ACHN (cell line): ENCODE data around the gene FLYWCH1.

Experiments used
- DNase-seq: peaks from one replicate; pipeline ENCODE4 v3.0.0-alpha.2; 2015
- in situ Hi-C: cut with HindIII; loops from 2 replicates; pipeline ENCODE4 v1.10.0; 2017; ENCODE audit warnings: low sequenced_read_pairs, low pct_ligation_motif_present, low pct_unique_long_range_greater_than_20kb

Gene FLYWCH1

DNA sequence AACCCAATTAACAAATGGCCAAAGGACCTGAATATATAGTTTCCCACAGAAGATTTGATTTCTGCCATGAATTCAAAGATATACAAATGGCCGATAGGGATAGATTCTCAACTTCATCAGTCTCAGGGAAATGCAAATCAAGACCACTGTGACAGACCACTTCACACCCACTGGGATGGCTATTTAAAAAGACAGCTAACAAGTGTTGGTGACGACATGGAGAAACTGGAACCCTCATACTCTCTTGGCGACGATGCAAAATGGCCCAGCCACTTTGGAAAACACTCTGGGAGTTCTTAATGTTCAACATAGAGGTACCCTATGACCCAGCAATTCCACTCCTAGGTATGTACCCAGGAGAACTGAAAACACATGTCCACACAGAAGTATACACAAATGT, 34.9 kb downstream of the FLYWCH1 start:
- DNase-seq = no peak
- in situ Hi-C loops = no loop called here

- DNase-seq = no peak
These were observed 37.3 kb downstream of the FLYWCH1 start for GRCh38 chr16:2948807-2949704.

DNA sequence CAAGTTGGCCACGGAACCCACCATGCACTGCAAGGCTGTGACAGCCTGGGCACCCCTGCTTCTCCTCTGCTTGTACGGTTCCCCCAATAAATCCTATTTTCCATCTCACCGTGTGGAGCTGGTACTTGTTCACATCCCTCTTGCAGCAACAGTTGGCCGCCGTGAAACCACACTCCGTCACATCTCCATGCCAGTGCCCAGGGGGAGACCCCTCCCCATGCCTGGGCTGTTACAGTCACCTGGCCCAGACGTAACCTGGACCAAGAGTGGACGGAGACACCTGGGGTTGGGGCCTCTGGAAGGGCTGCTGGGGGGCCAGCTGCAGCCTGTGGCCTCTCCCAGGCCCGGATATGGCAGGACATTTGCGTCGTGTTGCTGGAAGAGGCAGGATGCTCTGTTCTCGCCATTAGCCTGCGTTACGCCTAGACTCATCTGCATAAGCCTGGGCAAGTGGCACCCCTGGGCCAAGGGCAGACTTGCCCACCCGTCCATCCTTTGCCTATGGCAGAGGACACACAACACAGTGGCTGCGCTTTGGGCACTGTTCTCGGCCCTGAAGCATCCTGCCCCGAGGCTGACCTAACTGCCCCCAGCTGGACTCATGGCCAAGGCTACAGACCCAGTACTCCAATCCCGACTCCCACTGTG, 38.1 kb downstream of the FLYWCH1 start:
- no peak for DNase-seq
- in situ Hi-C loops = no loop called here

More at GRCh38 chr16:2948807-2949704, 37.3 kb downstream of the FLYWCH1 start:
- in situ Hi-C loops = no loop called here

DNA sequence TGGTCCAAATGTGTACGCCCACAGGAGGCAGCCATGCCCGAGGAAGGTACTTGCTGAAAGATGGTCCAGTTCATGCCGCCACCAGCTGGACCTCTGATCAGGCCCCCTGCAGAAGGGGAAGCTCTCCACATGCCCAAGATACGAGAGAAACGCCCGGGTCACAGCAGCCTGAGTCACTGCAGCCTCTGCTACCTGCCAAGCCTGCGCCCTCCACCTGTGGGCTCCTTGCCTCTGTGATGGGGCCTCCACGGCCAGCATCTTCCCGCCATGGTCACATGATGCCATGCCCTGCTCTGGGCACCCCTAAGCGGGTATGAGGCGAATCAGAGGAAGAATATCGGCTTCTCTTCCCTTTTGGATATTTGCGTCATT, 38.6 kb downstream of the FLYWCH1 start:
- in situ Hi-C loops = no loop called here
- DNase-seq = no peak

DNA sequence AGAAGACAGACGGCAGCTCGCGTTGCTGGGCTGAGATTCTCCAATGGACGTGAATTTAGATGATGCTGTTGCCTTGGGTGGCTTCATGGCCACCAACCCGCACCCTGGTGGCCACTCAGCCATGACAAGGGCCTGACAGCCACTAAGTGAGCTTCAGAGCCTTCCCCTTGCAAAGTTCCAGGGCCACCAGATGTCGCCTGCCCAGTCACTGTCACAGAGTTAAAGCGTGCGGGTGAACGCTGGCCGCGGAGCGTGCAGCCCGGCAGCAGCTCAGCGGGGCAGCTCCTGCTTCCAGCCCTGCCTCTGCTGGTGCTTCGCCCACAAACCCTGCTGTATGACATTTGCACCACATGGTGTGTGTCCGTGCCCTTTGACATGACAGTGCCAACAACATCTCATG, 39.0 kb downstream of the FLYWCH1 start:
- in situ Hi-C loops = no loop called here
- no peak for DNase-seq

DNA sequence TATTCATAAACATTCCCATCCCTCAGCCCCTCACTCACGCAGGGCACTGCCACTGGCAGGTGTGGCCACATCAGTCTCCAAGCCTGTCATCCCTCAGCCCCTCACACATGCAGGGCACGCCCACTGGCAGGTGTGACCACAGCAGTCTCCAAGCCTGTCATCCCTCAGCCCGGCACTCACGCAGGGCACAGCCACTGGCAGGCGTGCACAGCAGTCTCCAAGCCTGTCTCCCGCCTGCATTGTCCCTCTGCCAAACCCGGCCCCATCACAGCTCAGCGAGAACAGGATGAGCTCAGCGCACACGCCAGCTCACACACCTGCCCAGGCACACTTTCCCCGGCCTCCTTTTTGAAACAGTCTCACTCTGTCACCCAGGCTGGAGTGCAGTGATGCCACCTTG, 40.9 kb downstream of the FLYWCH1 start:
- no peak for DNase-seq
- in situ Hi-C loops = no loop called here

- DNase-seq = no peak
- in situ Hi-C loops = no loop called here
These were observed 42.2 kb downstream of the FLYWCH1 start for GRCh38 chr16:2953706-2954627.

- DNase-seq = no peak
These were observed 43.1 kb downstream of the FLYWCH1 start for GRCh38 chr16:2954656-2955381.

DNA sequence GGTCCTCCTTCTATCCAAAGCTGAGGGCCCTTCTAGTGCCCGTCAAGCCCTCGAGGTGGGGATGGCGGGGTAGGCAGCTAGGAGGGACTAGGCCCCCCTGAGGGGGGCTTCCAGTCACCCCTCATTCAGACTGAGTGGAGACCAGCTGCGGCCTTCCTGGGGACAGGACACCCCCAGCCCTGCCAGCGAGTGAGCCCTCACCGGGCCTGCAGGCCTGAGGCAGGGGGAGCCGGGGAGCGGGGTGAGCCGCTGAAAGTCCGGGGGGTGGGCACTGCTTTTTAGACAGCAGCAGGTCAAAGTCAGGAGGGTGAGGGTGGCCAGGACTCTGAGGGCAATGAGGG, 43.7 kb downstream of the FLYWCH1 start:
- no peak for DNase-seq
- in situ Hi-C loops = no loop called here

More at GRCh38 chr16:2954656-2955381, 43.1 kb downstream of the FLYWCH1 start:
- in situ Hi-C loops = no loop called here

DNA sequence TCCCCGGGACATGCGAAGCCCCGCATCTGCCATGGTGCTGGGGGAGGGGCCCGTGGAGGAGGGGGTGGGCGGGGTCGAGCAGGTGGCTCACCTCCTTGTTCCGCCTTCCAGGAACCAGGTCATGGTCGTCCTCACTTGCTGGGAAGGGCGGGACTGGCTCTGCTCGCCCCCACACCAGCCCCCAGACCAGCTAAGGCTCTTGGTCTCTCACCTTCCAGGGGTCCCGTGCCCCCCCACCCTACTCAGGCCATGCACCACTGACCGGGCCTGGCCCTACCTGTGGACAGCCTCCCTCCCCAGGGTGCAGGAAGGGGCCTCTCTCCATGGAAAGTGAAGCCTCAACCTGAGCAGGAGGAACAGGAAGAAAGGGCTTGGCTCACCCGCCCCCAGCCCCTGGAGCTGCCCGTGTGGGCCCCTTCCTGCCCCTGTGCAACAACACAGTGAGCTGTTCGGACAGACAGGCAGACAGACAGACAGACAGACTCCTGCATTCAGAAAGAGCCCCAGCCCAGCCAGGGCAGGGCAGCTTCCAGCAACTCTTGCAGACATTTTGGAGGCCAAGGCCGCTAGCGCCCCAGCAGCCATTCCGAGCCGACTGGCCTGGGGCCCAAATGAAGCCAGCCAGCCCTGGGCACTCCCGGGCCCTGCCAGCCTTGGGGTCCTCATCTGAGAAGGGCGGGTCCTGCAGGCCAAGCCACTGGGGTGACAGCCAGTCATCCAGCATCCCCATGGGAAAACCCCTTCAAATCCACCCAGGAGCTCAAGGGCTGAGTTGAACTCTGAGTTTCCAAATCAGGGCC, 44.2 kb downstream of the FLYWCH1 start:
- in situ Hi-C loops = no loop called here
- DNase-seq = no peak

GRCh38 chr16:2956579-2956956, 44.8 kb downstream of the FLYWCH1 start:
- DNase-seq = no peak
- in situ Hi-C loops = no loop called here

- in situ Hi-C loops = no loop called here
- no peak for DNase-seq
These were observed 47.5 kb downstream of the FLYWCH1 start for GRCh38 chr16:2959206-2959605.

- in situ Hi-C loops = no loop called here
- DNase-seq = no peak
These were observed 48.7 kb downstream of the FLYWCH1 start for GRCh38 chr16:2960183-2961010.

DNA sequence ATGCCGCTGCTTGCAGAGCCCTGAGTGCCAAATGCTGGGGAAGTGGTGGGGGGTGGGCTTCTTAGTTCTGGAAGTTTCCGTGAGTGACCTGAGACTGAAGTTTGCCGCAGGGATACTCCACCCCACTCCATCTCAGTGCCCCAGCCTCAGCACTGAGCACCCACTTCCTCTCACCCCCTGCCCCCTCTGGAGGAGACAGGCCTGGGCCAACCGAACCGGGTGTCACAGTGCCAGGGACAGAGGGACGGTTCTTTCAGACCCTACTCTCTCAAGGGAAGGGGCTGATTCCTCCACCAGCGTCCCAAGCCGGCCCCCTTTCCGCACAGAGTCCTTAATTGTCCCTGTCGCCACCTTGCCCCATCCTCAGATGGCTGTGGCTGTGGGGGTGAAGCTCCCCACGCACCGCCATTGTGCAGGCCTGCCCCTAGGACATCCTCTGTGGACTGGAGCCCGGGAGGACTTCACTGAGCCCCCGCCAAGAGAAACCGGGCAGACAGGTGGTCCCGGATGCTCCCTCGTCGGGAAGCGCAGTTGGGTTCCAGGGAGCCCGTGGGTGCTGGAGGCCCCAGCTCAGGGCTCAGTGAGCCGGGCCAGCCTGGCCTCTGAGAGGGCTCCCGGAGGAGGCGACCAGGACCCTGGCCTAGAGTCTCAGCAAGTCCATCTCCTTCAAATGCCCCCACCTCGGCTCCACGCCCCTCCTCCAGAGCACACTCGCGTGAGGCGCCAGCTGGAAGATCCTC, 50.8 kb downstream of the FLYWCH1 start:
- in situ Hi-C loops = no loop called here
- no peak for DNase-seq

DNA sequence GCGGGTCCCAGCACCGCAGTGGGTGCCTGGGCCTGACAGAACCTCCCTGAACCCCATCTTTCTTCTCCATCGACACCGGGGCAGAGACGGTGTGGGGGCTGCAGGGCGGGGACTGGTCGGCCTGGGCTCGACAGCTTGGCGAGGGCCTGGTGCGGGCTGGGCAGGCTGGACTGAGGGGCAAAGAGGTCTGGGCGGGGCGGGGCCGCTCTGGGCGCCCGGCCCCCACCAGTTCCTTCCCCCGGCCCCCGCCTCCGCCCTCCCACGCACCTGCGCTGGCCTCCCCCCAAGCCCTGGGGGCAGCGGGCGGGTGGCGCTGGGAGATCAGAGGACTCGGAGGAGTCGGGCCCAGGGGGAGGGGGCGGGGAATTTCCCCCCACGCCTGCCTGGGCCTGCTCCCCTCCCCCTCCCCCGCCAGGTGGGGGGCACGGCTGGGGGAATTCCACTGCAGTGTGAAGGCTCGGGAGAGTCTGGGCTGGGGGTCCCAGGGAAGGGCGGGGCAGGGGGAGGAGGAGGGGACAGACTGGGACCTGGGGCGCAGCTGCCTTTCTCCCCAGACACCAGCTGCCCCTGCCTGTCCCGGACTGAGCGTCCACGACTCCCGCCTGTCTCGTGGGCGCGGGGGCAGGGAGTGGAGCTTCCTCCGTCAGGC, 51.5 kb downstream of the FLYWCH1 start:
- in situ Hi-C loops = no loop called here
- no peak for DNase-seq
